ENCODE results near the gene GPX5.

DNA sequence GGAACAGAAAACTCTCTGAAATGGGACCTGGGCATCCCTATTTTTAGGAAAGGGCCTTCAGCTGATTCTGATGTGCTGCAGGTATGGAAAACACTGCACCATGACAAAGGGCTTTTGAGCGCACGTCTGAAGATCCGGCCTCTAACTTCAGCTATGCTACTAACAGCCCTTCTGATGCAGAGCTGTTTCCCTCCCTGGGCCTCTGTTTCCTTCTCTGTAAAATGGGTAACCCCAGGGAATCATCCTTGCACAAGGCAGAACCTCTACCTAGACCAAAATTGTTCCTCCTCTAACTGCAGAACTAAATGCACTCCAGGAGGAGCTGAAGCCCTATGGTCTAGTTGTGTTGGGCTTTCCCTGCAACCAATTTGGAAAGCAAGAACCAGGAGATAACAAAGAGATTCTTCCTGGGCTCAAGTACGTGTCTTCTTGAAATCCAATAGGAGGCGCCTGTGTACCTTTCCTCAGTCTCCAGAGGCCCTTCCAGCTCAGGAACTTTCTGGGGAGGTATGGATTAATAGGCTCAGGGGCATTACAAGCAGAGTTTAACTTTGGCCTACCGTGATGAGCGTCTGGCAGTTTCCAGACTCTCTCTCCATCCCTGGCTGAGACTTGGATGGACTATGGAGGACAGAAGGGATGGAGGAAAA lies 5.9 kb downstream of the GPX5 start:
- no peak for TF ChIP-seq POLR2AphosphoS5 (IDR thresholded peaks at IDR 0.05)
- TF ChIP-seq EP300 (conservative IDR thresholded peaks at IDR 0.05; ENCODE audit: poor library complexity, severe bottlenecking), result no peak
- TF ChIP-seq, protein P1, sequence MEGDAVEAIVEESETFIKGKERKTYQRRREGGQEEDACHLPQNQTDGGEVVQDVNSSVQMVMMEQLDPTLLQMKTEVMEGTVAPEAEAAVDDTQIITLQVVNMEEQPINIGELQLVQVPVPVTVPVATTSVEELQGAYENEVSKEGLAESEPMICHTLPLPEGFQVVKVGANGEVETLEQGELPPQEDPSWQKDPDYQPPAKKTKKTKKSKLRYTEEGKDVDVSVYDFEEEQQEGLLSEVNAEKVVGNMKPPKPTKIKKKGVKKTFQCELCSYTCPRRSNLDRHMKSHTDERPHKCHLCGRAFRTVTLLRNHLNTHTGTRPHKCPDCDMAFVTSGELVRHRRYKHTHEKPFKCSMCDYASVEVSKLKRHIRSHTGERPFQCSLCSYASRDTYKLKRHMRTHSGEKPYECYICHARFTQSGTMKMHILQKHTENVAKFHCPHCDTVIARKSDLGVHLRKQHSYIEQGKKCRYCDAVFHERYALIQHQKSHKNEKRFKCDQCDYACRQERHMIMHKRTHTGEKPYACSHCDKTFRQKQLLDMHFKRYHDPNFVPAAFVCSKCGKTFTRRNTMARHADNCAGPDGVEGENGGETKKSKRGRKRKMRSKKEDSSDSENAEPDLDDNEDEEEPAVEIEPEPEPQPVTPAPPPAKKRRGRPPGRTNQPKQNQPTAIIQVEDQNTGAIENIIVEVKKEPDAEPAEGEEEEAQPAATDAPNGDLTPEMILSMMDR (IDR thresholded peaks at IDR 0.05; ENCODE audit: poor library complexity, severe bottlenecking), result no peak
- no peak for TF ChIP-seq TAF1 (IDR thresholded peaks at IDR 0.05; ENCODE audit: low read depth)

All from neural cell (in vitro differentiated cells).